NCI-H2227 treated with DMSO at 0.1 percent for 48 hours (cell line): ENCODE results near the gene RIPPLY3.

Experiments used
- DNase-seq: peaks from one replicate; lab custom pipeline; 2025; lab: John Stamatoyannopoulos, UW

The RIPPLY3 gene

DNA sequence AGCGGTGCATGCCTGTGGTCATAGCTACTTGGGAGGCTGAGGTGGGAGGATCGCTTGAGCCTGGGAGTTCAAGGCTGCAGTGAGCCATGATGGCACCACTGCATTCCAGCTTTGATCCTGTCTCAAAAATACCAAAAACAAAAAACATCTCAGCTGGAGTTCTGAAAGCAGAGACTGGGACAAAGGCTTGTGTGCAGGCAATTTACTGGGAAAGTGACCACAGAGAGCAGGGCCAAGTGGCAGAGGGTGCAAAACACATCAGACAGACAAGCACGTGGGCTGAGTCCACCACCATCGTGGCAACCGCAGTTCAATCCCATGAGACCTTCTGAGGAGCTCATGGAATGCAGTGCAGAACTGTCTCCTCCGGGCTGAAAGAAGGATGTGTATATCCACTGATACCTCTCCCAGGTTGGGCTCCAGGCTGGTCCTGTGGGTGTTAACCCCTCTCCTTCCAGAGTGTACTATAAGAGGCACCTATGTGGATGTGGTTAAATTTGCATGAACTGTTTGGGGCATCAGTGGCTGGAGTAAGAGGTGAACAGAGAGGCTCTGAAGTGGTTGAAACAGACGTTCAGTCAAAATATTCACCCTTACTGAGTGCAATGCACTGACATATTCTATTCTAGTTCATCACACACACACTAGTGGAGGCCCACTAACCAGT, 55.6 kb downstream of the RIPPLY3 start:
- no peak for DNase-seq

DNA sequence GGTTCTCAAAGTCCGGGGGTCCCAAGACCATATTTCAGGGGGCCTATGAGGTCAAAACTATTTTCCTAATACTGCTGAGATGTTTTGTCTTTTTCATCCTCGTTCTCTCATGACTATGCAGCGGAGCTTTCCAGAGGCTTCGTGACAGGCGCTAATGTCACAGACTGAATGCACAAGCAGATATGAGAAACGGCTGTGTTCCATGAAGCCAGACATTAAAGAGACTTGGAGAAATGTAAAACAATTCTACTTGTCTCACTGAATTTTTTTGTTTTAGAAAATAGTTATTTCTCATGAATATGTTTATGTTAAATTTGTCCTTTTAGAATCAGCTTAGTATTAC, 56.1 kb downstream of the RIPPLY3 start:
- DNase-seq, result no peak

DNA sequence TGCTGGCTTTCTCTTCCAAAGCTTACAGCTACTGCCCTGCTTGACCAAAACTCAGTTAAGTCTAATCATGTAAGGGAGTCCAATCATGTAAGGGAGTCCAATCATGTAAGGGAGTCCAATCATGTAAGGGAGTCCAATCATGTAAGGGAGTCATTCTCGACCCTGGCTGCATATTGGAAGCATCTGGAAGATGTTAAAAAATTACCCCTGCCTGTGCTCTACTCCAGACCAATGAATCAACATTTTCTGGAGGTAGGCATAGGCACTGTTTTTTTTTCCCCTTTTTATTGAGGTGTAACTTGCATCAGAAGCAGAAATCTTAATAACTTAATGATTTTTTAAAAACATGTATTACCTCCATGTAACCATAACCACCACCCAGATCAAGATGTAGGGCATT, 56.9 kb downstream of the RIPPLY3 start:
- DNase-seq, result no peak

DNA sequence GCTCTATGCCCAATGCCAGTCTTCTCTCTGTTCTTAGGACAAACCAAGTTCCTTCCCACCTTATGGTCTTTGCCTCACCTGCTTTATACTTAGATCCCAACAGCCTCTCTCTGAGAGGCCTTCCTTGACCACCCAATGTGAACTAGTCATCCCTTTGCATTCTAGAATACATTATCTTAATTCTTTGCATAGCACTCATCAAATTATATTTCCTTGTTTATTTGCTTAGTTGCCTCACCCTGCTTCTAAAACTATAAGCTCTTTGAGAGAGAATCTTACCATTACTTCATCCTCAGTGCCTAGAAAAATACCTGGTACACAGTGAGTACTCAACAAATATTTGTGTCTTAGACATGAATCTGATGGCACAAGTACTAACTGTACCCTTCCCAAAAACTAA, 58.3 kb downstream of the RIPPLY3 start:
- no peak for DNase-seq

DNA sequence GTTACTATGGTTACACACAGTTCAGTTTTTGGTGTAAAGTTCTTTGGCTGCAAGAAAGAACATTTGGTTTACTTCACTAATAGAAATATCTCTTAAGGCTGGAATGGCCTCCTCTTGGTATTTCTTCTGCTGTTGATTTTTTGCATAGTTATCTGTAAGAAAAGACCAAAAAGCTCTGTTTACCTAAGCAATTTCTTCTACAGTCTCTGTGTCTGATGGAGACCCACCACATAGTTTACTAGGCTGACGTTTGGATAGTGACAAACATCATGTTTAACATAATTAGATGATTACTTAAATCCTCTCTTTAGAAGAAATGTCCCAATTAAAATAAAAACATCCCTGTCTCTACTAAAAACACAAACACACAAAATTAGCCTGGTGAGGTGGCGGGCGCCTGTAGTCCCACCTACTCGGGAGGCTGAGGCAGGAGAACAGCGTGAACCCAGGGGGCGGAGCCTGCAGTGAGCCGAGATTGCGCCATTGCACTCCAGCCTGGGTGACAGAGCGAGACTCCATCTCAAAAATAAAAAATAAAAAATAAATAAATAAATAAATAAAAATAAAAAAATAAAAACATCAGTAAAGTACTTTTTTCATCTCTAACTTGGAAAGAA, 59.2 kb downstream of the RIPPLY3 start:
- no peak for DNase-seq
